PC-9 (cell line): ENCODE results near the gene CACNA1S. TPM values are rescaled to one million over a fixed set of nuclear protein-coding genes. Genes with fewer than 3 reads are reported as not detected.

Experiments used
- BruUV-seq: library from RNA; stranded (reverse); fragments of 400-500 nt; replicated peaks from 2 replicates; lab custom pipeline; 2021; lab: Mats Ljungman, UMichigan
- CTCF ChIA-PET: fragments of 300-600 bp; sonication (Branson Sonifier 250); formaldehyde crosslinking; loops from one replicate; lab custom pipeline; 2022; ENCODE audit warnings: antibody characterized with exemption; lab: Charles Lee
- POLR2A ChIA-PET: fragments of 300-600 bp; sonication (Branson Sonifier 250); formaldehyde crosslinking; loops from one replicate; lab custom pipeline; 2022; ENCODE audit warnings: antibody characterized with exemption; ENCODE audit not compliant: unreplicated experiment; lab: Charles Lee
- DNase-seq, 2 experiments: peaks; one replicate each; pipeline versions ENCODE4 v3.0.0 to v3.0.0-alpha.2; 2015 to 2022; ENCODE audit warnings: mixed read lengths in 1 of 2
- H2AFZ ChIP-seq: fragments of 200-600 bp; sonication (generic); 2 replicates; pipeline ENCODE4 v1.8.1; 2017; ENCODE audit warnings: antibody characterized with exemption
- H3F3A ChIP-seq: fragments of 200-600 bp; sonication (generic); 2 replicates; pipeline ENCODE4 v1.8.1; 2017; ENCODE audit warnings: antibody characterized with exemption, mild to moderate bottlenecking, low read depth; ENCODE audit not compliant: insufficient read depth
- H3K27ac ChIP-seq: fragments of 200-600 bp; sonication (generic); 2 replicates; pipeline ENCODE4 v1.6.1; 2016; ENCODE audit warnings: mixed run types
- H3K27me3 ChIP-seq: fragments of 200-600 bp; sonication (generic); 2 replicates; pipeline ENCODE4 v1.6.1; 2016; ENCODE audit warnings: low read depth, mixed run types; ENCODE audit not compliant: insufficient read depth
- H3K36me3 ChIP-seq: fragments of 200-600 bp; sonication (generic); 2 replicates; pipeline ENCODE4 v1.6.1; 2016; ENCODE audit warnings: low read depth, mixed run types
- H3K4me1 ChIP-seq: fragments of 200-600 bp; sonication (generic); replicated peaks from 2 replicates; pipeline ENCODE4 v1.6.1; 2016; ENCODE audit warnings: mixed run types; ENCODE audit not compliant: insufficient read depth
- H3K4me2 ChIP-seq: fragments of 200-600 bp; sonication (generic); 2 replicates; pipeline ENCODE4 v1.6.1; 2017; ENCODE audit warnings: mixed run types
- H3K4me3 ChIP-seq: fragments of 200-600 bp; sonication (generic); 2 replicates; pipeline ENCODE4 v1.6.1; 2016; ENCODE audit warnings: mixed run types
- H3K79me2 ChIP-seq: fragments of 200-600 bp; sonication (generic); 2 replicates; pipeline ENCODE4 v1.6.1; 2017; ENCODE audit warnings: low read depth, mixed run types
- H3K9me2 ChIP-seq: fragments of 200-600 bp; sonication (generic); 2 replicates; pipeline ENCODE4 v1.8.1; 2017; ENCODE audit warnings: mild to moderate bottlenecking; ENCODE audit not compliant: insufficient read depth
- H3K9me3 ChIP-seq: fragments of 200-600 bp; sonication (generic); 2 replicates; pipeline ENCODE4 v1.8.1; 2016; ENCODE audit warnings: low read depth; ENCODE audit not compliant: insufficient read depth
- H4K20me1 ChIP-seq: fragments of 200-600 bp; sonication (generic); 2 replicates; pipeline ENCODE4 v1.8.1; 2017; ENCODE audit not compliant: insufficient read depth
- EZH2 ChIP-seq: fragments of 200-600 bp; sonication (generic); IDR thresholded peaks from 2 replicates; pipeline ENCODE4 v1.8.0; 2017; ENCODE audit warnings: antibody characterized with exemption, low read depth
- intact Hi-C: fragments of 100-400 bp; cut with micrococcal nuclease; formaldehyde crosslinking; loops from one replicate; pipeline ENCODE4 v1.10.0; 2022; ENCODE audit not compliant: unreplicated experiment
- total RNA-seq: library from RNA; stranded (reverse); gene quantifications from 2 replicates; pipeline ENCODE4 v1.2.3, GENCODE V29; 2021
- TF ChIP-seq, protein P1 (sequence below): fragments of 200-600 bp; sonication (generic); conservative IDR thresholded peaks from 2 replicates; pipeline ENCODE4 v1.6.1; 2017; ENCODE audit warnings: mixed run types, antibody characterized with exemption, mild to moderate bottlenecking, moderate library complexity

Gene CACNA1S
- total RNA-seq, 1 experiment from 2014 or later, result not detected

DNA sequence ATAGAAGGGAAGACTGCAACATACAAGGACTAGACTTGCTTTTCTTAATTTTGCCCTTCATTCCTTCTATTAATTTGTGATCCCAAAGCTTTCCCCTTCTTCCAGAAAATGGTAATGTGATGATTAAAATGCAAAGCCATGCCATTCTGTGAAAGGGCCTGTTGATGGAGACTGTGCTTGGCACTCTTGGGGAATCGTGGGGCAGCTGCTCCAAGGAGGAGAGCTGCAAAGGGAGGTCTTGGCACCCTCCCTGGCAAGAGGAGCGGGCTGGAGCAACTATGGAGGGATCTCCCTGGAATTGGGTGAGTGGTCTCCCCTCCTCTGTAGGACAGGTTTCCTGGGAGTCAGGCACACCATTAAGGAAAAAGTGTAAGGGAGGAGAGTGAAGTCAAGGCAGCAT, 16.6 kb downstream of the CACNA1S start:
- CTCF ChIA-PET, result interaction anchor here (1.2 kb wide), 1 partner anchor 9 kb away, joined by 3 read pairs; no protein-coding TSS in a partner anchor
- Histone ChIP-seq H3K27ac (no peak overlapping the region), H3K36me3 (no peaks in the 10 kb centered on the region), H3K9me2 (no peaks in the 10 kb centered on the region), H4K20me1 (no peaks in the 10 kb centered on the region), H3K4me3 (no peak overlapping the region), H2AFZ (no peak overlapping the region), H3K27me3 (peaks cover 63% of the 10 kb centered on the region), H3F3A (no peaks in the 10 kb centered on the region), H3K79me2 (no peaks in the 10 kb centered on the region), H3K4me1 (no peaks in the 10 kb centered on the region), H3K4me2 (no peak overlapping the region), H3K9me3 (no peaks in the 10 kb centered on the region)
- BruUV-seq, result no TSS peak
- POLR2A ChIA-PET, result no interaction called here
- intact Hi-C loops, result no loop called here
- TF ChIP-seq, protein P1, sequence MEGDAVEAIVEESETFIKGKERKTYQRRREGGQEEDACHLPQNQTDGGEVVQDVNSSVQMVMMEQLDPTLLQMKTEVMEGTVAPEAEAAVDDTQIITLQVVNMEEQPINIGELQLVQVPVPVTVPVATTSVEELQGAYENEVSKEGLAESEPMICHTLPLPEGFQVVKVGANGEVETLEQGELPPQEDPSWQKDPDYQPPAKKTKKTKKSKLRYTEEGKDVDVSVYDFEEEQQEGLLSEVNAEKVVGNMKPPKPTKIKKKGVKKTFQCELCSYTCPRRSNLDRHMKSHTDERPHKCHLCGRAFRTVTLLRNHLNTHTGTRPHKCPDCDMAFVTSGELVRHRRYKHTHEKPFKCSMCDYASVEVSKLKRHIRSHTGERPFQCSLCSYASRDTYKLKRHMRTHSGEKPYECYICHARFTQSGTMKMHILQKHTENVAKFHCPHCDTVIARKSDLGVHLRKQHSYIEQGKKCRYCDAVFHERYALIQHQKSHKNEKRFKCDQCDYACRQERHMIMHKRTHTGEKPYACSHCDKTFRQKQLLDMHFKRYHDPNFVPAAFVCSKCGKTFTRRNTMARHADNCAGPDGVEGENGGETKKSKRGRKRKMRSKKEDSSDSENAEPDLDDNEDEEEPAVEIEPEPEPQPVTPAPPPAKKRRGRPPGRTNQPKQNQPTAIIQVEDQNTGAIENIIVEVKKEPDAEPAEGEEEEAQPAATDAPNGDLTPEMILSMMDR, result no peak
- no peak for DNase-seq

DNA sequence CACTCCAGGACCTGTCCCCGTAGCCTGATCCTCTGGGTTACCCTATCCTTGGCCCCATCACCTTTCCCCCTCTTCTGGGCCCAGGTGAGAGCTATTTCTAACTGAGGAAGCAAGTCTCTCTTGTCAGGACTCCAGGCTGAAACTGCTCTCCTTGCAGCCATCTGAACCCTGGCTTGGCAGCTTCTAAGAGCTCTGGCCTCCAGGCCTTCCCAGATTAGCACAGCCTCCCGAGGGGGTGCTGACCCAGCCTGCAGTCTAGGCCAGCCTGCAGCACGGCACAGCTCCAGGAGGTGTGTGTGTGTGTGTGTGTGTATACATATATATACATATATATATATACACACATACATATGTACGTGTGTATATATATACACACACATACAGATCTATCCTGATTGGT, 17.4 kb downstream of the CACNA1S start:
- no peaks in the 10 kb centered on the region for H3K9me2 ChIP-seq
- H2AFZ ChIP-seq, result no peak overlapping the region
- no peak overlapping the region for H3K27ac ChIP-seq
- no peaks in the 10 kb centered on the region for H4K20me1 ChIP-seq
- intact Hi-C loops, result no loop called here
- no peaks in the 10 kb centered on the region for H3F3A ChIP-seq
- CTCF ChIA-PET, result no interaction called here
- DNase-seq, result no peak
- H3K36me3 ChIP-seq, result no peaks in the 10 kb centered on the region
- H3K79me2 ChIP-seq, result no peaks in the 10 kb centered on the region
- H3K4me1 ChIP-seq, result no peaks in the 10 kb centered on the region
- TF ChIP-seq, protein P1, result no peak
- no peak for TF ChIP-seq EZH2
- H3K4me2 ChIP-seq, result no peak overlapping the region
- no TSS peak for BruUV-seq
- peaks cover 63% of the 10 kb centered on the region for H3K27me3 ChIP-seq
- POLR2A ChIA-PET, result interaction anchor here (0.5 kb wide), 1 partner anchor 27 kb away, joined by 3 read pairs; no protein-coding TSS in a partner anchor
- no peak overlapping the region for H3K4me3 ChIP-seq
- H3K9me3 ChIP-seq, result no peaks in the 10 kb centered on the region

- Histone ChIP-seq H3K27ac (no peak overlapping the region), H3K4me1 (no peaks in the 10 kb centered on the region), H3K9me3 (no peaks in the 10 kb centered on the region), H3K36me3 (no peaks in the 10 kb centered on the region), H3K4me2 (no peak overlapping the region), H3F3A (no peaks in the 10 kb centered on the region), H3K27me3 (peaks cover 65% of the 10 kb centered on the region), H3K79me2 (no peaks in the 10 kb centered on the region), H2AFZ (no peak overlapping the region), H4K20me1 (no peaks in the 10 kb centered on the region), H3K4me3 (no peak overlapping the region), H3K9me2 (no peaks in the 10 kb centered on the region)
- DNase-seq, result no peak
- ChIA-PET POLR2A (no interaction called here), CTCF (no interaction called here)
- no peak for TF ChIP-seq EZH2
- TF ChIP-seq, protein P1, result no peak
- intact Hi-C loops, result no loop called here
- BruUV-seq, result no TSS peak
Measured at GRCh38 chr1:201093962-201094361, 18.3 kb downstream of the CACNA1S start.
